ENCODE results near the gene USP15. TPM values are rescaled to one million over a fixed set of nuclear protein-coding genes. Genes with fewer than 3 reads are reported as not detected.
"Not testable (repeated sequence)": the region's sequence is repeated elsewhere in the genome, so short reads cannot be mapped to it uniquely, and the experiment has no call there.

USP15 gene
- total RNA-seq, 1 donor from 2014 or later, result 168 TPM

DNA sequence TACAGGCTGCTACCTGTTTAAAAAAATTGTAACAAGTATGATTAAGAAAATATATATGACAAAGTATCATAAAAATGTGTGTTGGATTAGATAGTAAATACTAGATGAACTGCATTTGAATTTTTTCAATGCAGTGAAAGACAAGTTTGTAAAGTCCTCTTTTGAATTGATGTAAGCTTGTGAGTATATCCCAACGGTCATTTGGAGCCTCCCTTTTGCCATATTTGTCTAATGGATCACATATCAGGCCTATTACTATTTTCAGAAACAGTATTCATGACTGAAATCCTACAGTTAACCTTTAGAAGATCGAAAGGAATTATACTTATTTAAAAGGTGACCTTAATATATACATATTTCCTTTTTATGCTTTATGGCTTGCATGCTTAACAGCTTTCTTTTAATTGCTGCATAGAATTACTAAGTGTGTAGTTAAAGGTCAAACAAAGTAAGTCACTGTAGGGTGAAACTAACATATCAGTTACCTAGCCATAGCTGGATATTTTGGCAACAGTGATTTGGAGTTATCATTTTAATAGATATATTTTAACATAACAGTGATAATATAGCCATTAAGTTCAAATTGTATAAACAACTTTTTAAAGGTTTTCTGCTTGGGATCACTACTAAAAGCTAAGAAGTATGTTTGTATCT, 53.6 kb downstream of the USP15 start:
- intact Hi-C loops (cut with micrococcal nuclease), result no loop called here

DNA sequence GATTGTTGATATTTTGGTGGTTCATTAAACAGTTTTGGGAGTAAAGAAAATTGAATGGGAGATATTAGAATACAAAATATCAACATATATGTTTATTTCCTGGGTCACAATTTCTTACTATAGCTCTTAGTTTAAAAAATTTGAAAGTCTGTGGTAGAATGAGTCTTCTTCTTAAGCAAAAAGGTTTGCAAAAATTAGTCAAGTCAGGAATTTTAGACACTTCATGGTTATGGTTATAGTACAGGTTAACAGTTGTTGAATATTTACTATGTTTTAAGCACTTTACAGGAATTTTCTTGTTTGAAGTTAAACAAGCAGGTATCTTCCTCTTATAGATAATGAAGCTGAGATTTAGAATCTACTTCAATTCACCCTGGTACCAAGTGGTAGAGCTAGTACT, 56.8 kb downstream of the USP15 start:
- intact Hi-C loops (cut with micrococcal nuclease), result no loop called here

DNA sequence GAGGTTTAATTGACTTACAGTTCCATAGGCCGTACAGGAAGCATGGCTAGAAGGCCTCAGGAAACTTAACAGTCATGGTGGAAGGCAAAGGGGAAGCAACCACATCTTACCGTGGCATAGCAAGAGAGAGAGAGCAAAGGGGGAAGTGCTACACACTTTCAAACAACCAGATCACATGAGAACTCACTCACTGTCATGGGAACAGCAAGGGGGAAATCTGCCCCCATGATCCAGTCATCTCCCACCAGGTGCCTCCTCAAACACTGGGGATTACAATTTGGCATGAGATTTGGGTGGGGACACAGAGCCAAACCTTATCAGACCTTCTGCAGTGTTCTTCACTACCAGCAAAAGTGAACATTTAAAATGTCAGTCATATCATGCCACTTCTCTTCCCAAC, 58.9 kb downstream of the USP15 start:
- intact Hi-C loops (cut with micrococcal nuclease), result no loop called here

DNA sequence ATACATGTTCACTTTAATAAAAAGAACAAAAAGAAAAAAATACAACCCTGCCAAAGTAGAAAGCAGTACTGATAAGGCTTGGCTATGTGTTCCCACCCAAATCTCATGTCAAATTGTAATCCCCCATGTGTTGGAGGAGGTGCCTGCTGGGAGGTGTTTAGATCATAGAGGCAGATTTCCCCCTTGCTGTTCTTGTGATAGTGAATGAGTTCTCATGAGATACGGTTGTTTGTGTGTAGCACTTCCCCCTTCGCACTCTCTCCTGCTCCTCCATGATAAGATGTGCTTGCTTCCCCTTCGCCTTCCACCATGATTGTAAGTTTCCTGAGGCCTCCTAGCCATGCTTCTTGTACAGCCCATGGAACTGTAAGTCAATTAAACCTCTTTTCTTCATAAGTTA, 59.9 kb downstream of the USP15 start:
- intact Hi-C loops (cut with micrococcal nuclease), result no loop called here

DNA sequence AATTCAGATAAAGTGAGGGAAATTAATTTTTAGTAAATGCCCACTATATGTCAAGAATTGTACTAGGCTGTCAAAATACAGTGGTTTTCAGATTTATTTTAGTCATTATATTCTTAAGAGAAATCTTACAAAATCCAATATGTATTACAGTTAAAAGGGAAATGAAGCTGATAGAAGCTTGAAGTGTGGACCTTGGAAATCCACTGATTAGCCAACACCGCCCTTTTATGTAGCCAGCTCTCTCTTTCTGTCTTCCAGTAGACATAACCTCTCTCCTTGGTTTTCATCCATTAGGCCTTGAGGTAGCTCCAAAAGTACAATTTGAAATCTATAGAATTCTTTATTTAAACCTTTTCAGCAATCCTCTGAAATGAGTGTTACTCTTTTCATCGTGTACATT, 63.2 kb downstream of the USP15 start:
- intact Hi-C loops (cut with micrococcal nuclease), result no loop called here

DNA sequence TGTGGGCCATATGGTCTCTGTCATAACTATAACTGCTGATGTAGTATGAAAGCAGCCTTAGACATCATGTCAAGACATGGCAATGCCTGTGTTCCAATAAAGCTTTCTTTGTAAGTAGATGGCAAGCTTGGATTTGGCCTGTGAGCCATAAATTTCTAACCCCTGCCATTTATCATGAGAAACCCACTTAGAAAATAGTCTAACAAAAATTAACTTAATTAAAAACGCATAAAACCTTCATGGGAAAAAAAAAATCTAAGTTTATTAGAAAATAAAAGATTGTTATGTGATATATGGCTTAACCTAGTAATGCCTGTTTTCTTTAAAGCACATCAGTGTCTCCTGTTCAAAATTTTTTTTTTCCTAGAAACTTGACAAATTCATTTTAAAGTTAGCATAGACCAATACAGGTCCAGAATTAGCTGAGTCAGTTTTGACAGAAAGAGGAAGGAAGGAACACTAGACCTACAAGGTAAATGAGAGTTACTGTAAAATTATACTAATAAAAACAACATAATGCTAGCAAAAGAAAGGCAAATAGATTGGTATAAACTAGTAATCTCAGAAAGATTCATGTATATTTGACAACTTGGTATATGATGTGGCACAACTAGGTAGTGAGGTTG, 68.2 kb downstream of the USP15 start:
- intact Hi-C loops (cut with micrococcal nuclease), result no loop called here

DNA sequence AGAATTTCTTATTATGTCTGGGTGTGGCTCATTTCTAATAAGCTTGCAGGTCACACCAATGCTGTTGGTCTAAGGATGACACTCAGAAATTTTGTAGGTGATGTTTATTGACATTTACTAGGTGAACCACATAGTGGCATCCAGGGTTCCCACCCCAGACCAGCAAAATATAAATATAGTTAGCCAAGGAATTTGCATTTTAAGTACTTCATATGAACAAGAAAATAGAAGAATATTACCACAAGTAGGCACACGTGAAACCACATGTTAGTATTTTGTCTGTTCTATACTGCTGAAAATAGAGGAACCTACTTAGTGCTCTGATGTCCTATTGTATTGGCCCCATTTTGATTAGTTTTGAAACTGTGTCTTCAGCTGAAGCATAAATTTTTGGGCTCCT, 71.1 kb downstream of the USP15 start:
- intact Hi-C loops (cut with micrococcal nuclease), result no loop called here

DNA sequence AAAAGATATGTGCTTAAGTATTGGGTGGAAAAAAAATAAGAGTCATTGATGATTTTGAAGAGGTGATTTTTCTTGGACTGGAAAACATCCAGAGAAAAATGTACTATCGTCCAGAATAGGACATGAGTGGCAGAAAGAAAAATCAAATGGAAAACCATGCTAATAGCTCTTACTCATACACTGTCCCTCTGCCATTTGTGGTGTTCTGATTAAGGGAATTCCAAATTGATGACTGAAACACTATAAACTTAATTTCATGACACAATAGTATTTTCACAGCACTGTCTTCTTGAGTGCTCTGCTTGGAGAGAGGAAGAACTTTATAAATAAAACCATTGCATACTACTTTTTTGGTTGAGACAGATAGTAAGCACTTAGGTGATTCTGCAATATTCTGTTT, 72.4 kb downstream of the USP15 start:
- intact Hi-C loops (cut with micrococcal nuclease), result no loop called here

DNA sequence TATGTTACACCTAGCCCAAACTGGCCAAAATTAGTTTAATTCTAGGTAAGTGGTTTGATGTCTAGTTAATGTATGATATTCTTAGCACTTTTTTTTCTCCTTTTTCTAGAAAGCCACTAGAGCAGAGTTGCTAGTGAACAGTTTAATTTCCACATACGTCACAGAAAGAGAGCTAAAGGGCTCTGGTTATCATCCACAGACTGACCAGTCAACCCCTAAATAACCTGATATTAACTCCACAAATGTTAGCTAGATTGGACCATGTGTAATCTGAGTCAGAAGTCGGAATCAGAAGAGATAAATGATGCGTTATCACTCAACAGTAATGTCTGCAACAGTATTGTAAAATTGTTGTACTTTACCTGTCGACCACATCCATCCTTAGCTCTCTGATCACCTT, 74.9 kb downstream of the USP15 start:
- intact Hi-C loops (cut with micrococcal nuclease), result no loop called here

DNA sequence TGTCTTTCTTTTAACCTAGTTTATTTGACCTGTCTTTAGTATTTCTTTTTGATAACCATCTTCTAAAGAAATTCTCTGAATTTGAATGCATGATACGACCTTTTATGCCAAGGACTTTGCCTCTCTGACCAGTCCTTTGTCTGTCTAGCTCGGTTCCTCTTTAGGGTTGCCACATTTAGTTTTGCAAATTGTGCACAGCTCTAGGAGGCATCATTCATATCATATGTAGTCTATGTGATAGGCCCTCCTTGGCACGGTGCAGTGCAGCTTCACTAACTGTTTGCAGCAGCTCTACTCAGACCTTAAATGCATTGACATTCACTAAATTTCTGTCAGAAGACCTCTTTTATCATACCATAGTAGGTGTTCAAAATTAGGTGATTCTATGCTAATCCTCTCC, 75.6 kb downstream of the USP15 start:
- intact Hi-C loops (cut with micrococcal nuclease), result no loop called here

DNA sequence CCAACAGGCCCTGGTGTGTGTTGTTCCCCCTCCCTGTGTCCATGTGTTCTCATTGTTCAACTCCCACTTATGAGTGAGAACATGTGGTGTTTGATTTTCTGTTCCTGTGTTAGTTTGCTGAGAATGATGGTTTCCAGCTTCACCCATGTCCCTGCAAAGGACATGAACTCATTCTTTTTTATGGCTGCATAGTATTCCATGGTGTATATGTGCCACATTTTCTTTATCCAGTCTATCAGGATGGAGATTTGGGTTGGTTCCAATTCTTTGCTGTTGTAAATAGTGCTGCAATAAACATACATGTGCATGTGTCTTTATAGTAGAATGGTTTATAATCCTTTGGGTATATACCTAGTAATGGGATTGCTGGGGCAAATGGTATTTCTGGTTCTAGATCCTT, 77.4 kb downstream of the USP15 start:
- intact Hi-C loops (cut with micrococcal nuclease), result not testable (repeated sequence)

DNA sequence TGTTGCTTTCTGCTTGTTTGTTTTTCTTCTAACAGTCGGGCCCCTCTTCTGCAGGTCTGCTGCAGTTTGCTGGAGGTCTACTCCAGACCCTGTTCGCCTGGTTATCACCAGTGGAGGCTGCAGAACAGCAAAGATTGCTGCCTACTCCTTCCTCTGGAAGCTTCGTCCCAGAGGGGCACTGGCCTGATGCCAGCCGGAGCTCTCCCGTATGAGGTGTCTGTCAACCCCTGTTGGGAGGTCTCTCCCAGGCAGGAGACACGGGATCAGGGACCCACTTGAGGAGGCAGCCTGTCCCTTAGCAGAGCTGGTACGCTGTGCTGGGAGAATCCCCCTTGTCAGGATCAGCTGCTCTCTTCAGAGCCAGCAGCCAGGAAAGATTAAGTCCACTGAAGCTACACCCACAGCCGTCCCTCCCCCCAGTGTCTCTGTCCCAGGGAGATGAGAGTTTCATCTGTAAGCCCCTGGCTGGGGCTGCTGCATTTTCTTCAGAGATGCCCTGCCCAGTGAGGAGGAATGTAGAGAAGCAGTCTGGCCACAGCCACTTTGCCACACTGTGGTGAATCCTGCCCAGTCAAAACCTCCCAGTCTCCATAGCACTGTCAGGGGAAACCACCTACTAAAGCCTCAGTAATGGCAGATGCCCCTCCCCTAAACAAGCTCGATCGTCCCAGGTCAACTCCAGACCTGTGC, 82.6 kb downstream of the USP15 start:
- intact Hi-C loops (cut with micrococcal nuclease), result not testable (repeated sequence)

DNA sequence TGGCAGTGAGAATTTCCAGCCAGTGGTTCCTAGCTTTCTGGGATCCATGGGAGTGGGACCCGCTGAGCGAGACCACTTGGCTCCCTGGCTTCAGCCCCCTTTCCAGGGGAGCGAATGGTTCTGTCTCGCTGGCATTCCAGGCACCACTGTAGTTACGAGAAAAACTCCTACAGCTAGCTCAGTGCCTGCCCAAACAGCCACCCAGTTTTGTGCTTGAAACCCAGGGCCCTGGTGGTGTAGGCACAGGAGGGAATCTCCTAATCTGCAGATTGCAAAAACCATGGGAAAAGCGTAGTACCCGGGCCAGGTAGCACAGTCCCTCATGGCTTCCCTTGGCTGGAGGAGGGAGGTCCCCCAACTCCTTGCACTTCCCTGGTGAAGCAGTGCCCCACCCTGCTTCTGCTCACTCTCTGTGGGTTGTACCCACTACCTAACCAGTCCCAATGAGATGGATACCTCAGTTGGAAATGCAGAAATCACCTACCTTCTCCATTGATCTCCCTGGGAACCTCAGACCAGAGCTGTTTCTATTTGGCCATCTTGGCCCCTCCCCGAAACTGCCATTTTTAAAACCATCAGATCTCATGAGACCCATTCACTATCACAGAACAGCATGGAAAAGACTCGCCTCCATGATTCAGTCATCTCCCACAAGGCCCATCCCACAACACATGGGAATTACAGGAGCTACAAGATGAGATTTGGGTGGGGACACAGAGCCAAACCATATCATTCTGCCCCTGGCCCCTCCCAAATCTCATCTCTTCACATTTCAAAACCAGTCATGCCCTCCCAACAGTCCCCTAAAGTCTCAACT, 83.3 kb downstream of the USP15 start:
- intact Hi-C loops (cut with micrococcal nuclease), result not testable (repeated sequence)

DNA sequence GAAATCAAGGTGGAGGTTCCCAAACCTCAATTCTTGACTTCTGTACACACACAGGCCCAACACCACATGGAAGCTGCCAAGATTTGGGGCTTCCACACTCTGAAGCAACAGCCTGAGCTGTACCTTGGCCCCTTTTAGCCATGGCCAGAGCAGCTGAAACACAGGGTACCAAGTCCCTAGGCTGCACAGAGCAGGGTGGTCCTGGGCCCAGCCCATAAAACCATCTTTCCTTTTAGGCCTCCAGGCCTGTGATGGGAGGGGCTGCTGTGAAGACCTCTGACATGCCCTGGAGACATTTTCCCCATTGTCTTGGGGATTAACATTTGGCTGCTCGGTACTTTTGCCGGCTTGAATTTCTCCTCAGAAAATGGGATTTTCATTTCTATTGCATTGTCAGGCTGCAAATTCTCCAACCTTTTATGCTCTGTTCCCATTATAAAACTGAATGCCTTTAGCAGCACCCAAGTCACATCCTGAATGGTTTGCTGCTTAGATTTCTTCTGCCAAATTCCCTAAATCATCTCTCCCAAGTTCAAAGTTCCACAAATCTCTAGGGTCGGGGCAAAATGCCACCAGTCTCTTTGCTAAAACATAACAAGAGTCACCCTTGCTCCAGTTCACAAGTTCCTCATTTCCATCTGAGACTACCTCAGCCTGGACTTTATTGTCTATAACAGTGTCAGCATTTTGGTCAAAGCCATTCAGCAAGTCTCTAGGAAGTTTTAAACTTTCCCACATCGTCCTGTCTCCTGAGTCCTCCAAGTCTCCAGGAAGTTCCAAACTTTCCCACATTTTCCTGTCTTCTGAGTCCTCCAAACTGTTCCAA, 84.7 kb downstream of the USP15 start:
- intact Hi-C loops (cut with micrococcal nuclease), result not testable (repeated sequence)

DNA sequence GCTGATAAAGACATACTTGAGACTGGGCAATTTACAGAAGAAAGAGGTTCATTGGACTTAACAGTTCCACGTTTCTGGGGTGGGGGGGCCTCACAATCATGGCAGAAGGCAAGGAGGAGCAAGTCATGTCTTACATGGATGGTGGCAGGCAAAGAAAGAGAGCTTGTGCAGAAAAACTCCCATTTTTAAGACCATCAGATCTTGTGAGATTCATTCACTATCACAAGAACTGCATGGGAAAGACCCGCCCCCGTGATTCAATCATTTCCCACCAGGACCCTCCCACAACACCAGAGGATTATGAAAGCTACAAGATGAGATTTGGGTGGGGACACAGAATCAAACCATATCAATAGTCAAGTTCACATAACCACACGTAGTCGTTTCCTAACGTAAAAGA, 85.5 kb downstream of the USP15 start:
- intact Hi-C loops (cut with micrococcal nuclease), result no loop called here

DNA sequence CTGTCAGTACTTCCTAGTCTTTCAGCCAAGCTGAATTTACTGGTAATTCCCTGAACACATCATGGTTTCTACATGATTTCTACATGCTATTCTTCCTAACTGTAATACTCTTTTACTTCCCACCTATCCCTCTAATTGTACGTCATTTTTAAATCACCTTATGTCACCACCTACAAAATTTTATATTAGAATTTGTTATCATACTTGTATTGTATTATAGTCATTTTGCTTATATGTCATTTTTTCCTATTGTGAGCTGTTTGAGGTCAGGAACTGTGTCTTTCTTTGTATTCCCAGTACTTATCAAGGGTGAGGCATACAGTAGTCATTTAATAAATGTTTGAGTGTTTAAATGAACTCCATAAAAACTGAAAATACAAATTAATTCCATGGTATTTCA, 86.6 kb downstream of the USP15 start:
- intact Hi-C loops (cut with micrococcal nuclease), result no loop called here

DNA sequence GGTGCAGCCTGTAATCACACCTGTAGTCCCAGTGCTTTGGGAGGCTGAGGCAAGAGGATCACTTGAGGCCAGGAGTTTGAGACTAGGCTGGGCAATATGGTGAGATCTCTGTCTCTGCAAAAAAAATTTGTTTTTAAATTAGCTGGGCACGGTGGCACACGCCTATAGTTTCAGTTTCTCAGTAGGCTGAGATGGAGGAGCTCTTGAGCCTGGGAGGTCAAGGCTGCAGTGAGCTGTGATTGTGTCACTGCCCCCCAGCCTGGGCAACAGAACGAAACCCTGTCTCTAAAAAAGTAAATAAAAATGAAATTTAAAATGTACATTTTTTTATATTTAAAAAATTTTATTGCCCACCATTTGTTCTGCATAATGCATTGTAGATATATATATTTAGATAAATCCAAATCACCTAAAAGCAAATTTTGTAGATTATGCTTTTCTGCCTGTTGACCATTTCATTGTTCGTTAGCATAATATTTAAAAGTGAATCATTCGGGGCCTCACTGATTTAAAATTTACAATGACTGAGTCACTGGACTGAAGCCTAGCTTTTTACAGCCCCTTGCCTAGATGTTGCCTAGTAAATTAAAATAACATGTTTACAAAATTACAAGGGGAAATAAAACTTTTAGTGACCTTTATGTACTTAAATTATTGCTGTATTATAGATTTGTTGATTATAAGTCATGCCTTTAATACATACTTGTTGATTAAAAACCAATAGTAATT, 87.9 kb downstream of the USP15 start:
- intact Hi-C loops (cut with micrococcal nuclease), result no loop called here

DNA sequence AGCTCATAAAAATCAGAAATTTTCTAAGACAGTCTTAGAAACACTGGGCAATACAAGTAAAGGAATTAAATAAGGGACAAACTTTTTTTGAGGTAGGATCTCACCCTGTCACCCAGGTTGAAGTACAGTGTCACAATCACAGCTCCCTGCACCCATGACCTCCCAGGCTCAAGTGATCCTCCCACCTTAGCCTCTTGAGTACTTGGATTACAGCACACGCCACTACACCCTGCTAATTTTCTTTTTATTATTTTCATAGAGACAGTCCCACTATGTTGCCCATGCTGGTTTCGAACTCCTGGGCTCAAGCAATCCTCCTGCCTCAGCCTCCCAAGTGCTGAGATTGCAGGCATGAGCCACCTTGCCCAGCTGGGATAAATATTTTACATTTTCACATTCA, 90.3 kb downstream of the USP15 start:
- intact Hi-C loops (cut with micrococcal nuclease), result no loop called here

DNA sequence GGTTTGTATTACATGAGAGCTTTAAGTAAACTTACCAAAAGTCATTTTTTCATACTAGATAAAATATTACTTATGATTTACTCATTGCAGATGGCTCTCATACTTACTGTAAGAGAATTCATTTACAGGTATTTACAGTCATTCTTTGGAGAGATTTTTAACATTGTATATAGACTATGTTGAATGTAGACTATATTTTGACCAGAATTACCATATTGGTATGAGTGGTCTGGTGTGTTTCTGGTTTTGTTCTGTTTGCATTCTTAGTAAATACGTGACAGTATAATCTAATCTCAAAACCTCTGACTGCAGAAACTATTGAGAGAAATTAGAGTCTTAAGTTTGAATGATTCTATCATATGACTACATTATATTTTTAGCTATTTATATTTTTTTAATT, 91.1 kb downstream of the USP15 start:
- intact Hi-C loops (cut with micrococcal nuclease), result no loop called here

DNA sequence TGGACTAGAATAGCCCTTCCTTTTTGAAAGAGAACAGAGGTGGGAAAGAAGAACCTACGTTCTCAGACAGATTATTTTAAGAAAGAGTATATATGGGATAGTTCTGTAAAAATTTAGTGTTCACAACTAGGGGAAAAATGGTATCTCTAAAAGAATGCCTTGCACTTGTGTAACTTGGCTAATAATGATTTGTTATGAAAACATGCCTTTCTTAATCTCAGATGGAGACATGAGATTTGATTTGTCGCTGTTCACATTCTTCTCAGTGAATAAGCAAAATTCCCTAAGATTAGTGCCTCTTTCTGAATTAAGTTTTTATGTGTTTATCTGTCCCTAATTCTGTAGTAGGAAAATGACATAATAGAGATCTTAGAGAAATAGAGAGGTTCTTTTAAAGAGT, 100.8 kb downstream of the USP15 start:
- intact Hi-C loops (cut with micrococcal nuclease), result no loop called here

DNA sequence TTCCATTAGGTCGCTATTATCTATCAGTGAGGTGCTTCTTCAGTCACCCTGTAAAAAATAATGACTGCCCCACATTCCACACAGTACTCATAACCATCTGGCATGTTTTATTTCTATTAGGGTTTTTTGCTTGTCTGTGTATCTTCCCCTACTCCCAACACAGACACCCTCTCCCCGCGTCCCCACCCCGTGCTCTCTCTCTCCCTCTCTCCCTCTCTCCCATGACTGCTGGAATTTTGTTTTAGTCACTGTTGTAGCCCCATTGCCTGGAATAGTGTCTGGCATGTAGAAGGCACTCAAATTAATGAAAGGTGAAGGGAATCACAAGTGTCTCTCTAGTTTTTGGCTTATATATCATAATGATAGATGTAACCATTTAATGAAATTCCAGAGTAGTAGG, 103.3 kb downstream of the USP15 start:
- intact Hi-C loops (cut with micrococcal nuclease), result no loop called here
